Activated CD8-positive, alpha-beta memory T cell treated with anti-CD3 and anti-CD28 coated beads, Interleukin-2, amount 10 ng/mL, durations not matched to agents 7 days and 5 days (primary cell): ENCODE measurements around the gene PLA2G4B. TPM values are rescaled to one million over a fixed set of nuclear protein-coding genes. Genes with fewer than 3 reads are reported as not detected.

ENCODE experiments used
- ATAC-seq: fragments of 150-1000 bp; cut with Tn5 transposase; one replicate; pipeline ENCODE4 v1.10.0; 2021; ENCODE audit warnings: moderate library complexity
- CTCF ChIA-PET: fragments of 350-600 bp; sonication (Branson Sonifier 250); formaldehyde crosslinking; loops from one replicate; lab custom pipeline; 2021; ENCODE audit warnings: antibody characterized with exemption; lab: Charles Lee
- DNase-seq: peaks from one replicate; pipeline ENCODE4 v3.0.0-alpha.2; 2020
- H3K27ac Mint-ChIP-seq: one replicate; pipeline ENCODE4 v1.8.0; 2021; ENCODE audit warnings: mild to moderate bottlenecking, mixed read lengths
- H3K27me3 Mint-ChIP-seq: one replicate; pipeline ENCODE4 v1.8.0; 2021; ENCODE audit warnings: mixed read lengths
- H3K36me3 Mint-ChIP-seq: one replicate; pipeline ENCODE4 v1.8.0; 2021; ENCODE audit warnings: mild to moderate bottlenecking, mixed read lengths
- H3K4me1 Mint-ChIP-seq: one replicate; pipeline ENCODE4 v1.8.0; 2021; ENCODE audit warnings: mixed read lengths
- H3K4me3 Mint-ChIP-seq: one replicate; pipeline ENCODE4 v1.8.0; 2021; ENCODE audit warnings: mild to moderate bottlenecking, moderate library complexity, mixed read lengths
- H3K9me3 Mint-ChIP-seq: one replicate; pipeline ENCODE4 v1.8.0; 2022; ENCODE audit warnings: low read depth, mixed read lengths
- total RNA-seq, 2 experiments: library from RNA; stranded (reverse); gene quantifications; one replicate each; pipeline ENCODE4 v1.2.3, GENCODE V29; 2021

The PLA2G4B gene, protein sequence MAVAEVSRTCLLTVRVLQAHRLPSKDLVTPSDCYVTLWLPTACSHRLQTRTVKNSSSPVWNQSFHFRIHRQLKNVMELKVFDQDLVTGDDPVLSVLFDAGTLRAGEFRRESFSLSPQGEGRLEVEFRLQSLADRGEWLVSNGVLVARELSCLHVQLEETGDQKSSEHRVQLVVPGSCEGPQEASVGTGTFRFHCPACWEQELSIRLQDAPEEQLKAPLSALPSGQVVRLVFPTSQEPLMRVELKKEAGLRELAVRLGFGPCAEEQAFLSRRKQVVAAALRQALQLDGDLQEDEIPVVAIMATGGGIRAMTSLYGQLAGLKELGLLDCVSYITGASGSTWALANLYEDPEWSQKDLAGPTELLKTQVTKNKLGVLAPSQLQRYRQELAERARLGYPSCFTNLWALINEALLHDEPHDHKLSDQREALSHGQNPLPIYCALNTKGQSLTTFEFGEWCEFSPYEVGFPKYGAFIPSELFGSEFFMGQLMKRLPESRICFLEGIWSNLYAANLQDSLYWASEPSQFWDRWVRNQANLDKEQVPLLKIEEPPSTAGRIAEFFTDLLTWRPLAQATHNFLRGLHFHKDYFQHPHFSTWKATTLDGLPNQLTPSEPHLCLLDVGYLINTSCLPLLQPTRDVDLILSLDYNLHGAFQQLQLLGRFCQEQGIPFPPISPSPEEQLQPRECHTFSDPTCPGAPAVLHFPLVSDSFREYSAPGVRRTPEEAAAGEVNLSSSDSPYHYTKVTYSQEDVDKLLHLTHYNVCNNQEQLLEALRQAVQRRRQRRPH
- 1 to 10 TPM; 2.8 to 7.7 TPM for total RNA-seq

DNA sequence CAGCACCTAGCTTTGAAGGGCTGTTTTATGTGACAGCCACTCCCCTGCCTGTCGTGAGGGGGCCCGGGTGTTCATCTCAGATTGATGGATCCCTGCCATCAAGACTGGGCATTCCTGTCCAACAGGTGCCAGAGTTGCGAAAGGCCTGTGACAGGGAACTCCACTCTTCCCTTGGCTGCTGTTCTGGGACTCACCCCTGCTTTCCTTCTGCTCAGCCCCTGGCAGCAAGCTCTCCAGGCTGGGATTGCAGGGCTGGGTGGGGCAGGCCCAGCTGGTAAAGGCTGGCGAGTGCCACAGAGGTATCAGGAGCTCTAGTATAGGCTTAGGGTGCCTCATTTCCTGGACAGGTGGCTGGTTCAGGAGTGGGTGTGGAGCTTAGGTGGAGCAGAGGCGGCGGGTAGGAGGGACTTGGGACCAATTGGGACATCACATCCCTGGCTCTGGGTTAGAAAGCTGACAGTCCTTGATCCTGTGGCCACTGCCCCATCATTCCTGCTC is at the start of gene PLA2G4B:
Gene PLA2G4B, plus strand, starts transcription at position 448 of the 498 bp plus-strand sequence. CDS start 67 bp downstream, outside the sequence.
- H3K4me3 Mint-ChIP-seq: no peak within 1 kb of the TSS
- H3K27ac Mint-ChIP-seq: no peak within 1 kb of the TSS
- DNase-seq (no peak), ATAC-seq (no peak)
- peaks cover 2% of the 10 kb centered on the region for H3K4me1 Mint-ChIP-seq
- CTCF ChIA-PET: interaction anchor here (0.6 to 1.3 kb wide), 4 partner anchors 23 to 210 kb away, joined by 3 read pairs; no protein-coding TSS in a partner anchor
- no peaks in the 10 kb centered on the region for H3K9me3 Mint-ChIP-seq
- H3K36me3 Mint-ChIP-seq: no peaks in the 10 kb centered on the region
- no peaks in the 10 kb centered on the region for H3K27me3 Mint-ChIP-seq

DNA sequence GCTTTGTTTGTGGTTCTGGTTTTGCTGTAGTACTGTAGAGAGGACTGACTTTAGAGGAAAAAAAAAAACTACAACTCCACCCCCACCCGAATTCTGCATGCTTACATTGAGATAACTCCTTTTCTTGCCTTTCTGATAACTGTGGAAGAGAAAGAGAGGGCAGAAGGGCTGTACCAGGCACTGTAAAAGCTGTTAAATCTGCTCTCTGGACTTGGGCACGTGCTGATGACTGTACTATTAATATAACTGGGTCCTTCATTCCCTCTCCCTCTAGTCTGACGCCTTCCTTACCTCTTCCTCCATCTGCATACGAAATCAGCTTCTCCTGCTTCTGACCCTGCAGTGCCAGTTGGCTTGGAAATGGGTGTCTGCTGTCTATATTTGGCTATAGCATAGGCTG is 49.4 kb upstream of the PLA2G4B start:
- no peaks in the 10 kb centered on the region for H3K27me3 Mint-ChIP-seq
- H3K4me3 Mint-ChIP-seq: no peak overlapping the region
- CTCF ChIA-PET: interaction anchor here (1.8 to 9.4 kb wide), 2 partner anchors 12 to 13 kb away, joined by 5 to 98 read pairs; partner anchors contain the start of gene MAPKBP1
- H3K9me3 Mint-ChIP-seq: no peaks in the 10 kb centered on the region
- H3K36me3 Mint-ChIP-seq: peaks cover 2% of the 10 kb centered on the region
- DNase-seq: no peak
- no peak overlapping the region for H3K27ac Mint-ChIP-seq
- no peak for ATAC-seq
- peaks cover 30% of the 10 kb centered on the region for H3K4me1 Mint-ChIP-seq

DNA sequence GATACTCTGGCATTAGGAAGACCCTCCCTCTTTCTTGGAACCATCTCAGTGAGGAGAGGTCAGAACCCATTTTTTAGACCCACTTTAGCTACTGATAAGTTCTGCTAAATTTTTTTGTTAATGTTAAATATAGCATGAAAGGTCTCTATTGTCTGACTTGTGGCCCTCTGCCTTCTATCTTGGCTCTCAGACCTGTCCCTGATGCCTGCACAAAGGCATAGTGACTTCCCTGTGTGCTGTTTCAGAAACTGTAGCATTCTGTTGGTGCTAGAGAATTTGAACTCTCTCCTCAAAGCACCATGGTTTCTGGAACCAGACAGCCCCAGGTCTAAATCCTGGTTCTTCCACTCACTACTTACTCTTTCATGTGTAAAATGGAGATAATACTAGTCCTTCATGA is 49.0 kb upstream of the PLA2G4B start:
- Mint-ChIP-seq H3K4me1 (peaks cover 30% of the 10 kb centered on the region), H3K27me3 (no peaks in the 10 kb centered on the region), H3K27ac (no peak overlapping the region), H3K36me3 (peaks cover 2% of the 10 kb centered on the region), H3K4me3 (no peak overlapping the region), H3K9me3 (no peaks in the 10 kb centered on the region)
- CTCF ChIA-PET: interaction anchor here (0.6 to 9.4 kb wide), 4 partner anchors 12 to 65 kb away, joined by 3 to 98 read pairs (median 4); partner anchors contain the start of gene MAPKBP1
- no peak for ATAC-seq
- no peak for DNase-seq

DNA sequence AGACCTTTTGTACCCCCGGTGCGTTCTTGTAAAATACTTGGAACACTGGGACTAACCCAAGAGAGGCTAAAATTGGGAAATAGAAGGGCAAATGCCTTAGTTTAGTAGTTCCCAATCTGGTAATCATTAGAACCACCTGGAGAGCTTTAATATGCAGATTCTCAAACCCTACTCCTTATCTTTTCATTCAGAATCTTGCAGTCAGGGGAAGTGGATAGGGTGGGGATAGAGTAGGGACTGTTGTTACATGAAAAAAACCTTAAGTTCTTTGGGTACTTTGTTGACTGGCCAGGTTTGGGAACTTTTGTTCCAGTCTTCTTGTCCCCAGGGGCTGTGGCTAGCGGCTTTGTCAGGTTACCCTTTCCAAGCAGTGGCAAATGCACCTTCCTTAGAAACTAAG is 48.5 kb upstream of the PLA2G4B start:
- peaks cover 31% of the 10 kb centered on the region for H3K4me1 Mint-ChIP-seq
- H3K9me3 Mint-ChIP-seq: no peaks in the 10 kb centered on the region
- H3K36me3 Mint-ChIP-seq: peaks cover 2% of the 10 kb centered on the region
- no peak for DNase-seq
- H3K27me3 Mint-ChIP-seq: no peaks in the 10 kb centered on the region
- H3K4me3 Mint-ChIP-seq: no peak overlapping the region
- no peak for ATAC-seq
- CTCF ChIA-PET: interaction anchor here (0.6 to 9.4 kb wide), 4 partner anchors 11 to 65 kb away, joined by 3 to 98 read pairs (median 4); partner anchors contain the start of gene MAPKBP1
- no peak overlapping the region for H3K27ac Mint-ChIP-seq

DNA sequence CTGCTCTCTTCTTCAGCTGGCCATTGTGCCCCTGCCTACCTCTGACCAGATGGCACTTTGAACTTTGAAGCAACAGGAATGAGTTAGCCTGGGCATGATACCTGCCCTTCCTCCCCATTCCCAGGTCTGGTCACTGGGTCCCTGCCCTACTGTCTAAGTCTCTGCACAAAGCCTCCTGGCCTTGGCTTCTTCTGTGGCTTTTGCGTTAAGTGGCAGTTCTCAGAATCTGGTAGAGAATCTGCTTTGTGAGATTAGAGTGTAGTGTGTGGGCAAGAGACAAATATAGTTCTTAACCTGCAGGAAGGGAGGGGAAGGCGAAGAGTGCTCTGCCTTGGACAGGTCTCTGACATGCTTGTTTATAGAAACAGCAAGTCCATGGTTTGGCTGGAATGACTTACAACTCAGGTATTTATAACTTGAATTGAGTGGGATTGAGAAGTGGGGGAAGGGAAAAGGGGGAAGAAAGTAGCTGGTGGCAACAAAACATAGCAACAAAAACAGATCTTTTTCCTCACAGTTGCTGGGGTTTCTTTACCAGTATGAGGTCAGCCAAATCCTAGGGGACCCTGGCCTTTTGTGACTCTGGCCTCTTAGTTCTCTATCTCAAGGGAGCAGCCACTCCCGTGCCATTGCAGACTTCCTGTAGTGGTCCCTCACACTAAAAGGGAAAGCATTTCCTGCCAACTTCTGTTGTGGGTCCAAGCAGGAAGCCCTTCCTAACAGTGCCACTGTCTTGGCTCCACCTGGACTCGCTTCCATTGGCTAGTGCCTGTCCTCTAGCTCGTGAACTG is 47.7 kb upstream of the PLA2G4B start:
- peak overlapping the region; percentile 18 for H3K4me3 Mint-ChIP-seq
- ATAC-seq: peak; percentile 79
- DNase-seq: no peak

DNA sequence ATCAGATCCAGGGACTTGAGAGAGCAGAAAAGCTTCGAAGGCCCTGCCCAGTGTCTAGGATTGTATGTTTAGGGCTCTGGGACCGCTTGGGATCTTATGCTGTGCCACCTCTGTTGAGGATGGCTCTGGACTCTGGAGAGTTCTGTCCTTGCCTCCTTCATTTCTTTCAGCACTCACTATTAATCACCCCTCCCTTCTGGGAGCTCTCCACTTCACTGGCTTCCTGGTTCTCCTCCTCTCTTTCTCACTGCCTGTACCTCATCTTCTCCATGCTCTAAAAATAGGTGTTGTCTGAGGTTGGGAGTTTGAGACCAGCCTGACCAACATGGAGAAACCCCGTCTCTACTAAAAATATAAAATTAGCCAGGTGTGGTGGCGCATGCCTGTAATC is 47.1 kb upstream of the PLA2G4B start:
- CTCF ChIA-PET: interaction anchor here (0.6 to 9.4 kb wide), 4 partner anchors 15 to 133 kb away, joined by 3 to 98 read pairs (median 26); partner anchors contain the start of gene MAPKBP1
- Mint-ChIP-seq H3K9me3 (no peaks in the 10 kb centered on the region), H3K27ac (peak overlapping the region; percentile 71), H3K36me3 (peaks cover 2% of the 10 kb centered on the region), H3K4me1 (peaks cover 38% of the 10 kb centered on the region), H3K27me3 (no peaks in the 10 kb centered on the region), H3K4me3 (no peak overlapping the region)
- ATAC-seq: peak; percentile 22
- no peak for DNase-seq

More for the DNA sequence above, 47.7 kb upstream of the PLA2G4B start:
- Mint-ChIP-seq H3K9me3 (no peaks in the 10 kb centered on the region), H3K4me1 (peaks cover 34% of the 10 kb centered on the region), H3K36me3 (peaks cover 2% of the 10 kb centered on the region), H3K27me3 (no peaks in the 10 kb centered on the region), H3K27ac (peak overlapping the region; percentile 71)
- CTCF ChIA-PET: interaction anchor here (0.6 to 9.4 kb wide), 5 partner anchors 11 to 134 kb away, joined by 3 to 98 read pairs (median 5); partner anchors contain the start of gene MAPKBP1

DNA sequence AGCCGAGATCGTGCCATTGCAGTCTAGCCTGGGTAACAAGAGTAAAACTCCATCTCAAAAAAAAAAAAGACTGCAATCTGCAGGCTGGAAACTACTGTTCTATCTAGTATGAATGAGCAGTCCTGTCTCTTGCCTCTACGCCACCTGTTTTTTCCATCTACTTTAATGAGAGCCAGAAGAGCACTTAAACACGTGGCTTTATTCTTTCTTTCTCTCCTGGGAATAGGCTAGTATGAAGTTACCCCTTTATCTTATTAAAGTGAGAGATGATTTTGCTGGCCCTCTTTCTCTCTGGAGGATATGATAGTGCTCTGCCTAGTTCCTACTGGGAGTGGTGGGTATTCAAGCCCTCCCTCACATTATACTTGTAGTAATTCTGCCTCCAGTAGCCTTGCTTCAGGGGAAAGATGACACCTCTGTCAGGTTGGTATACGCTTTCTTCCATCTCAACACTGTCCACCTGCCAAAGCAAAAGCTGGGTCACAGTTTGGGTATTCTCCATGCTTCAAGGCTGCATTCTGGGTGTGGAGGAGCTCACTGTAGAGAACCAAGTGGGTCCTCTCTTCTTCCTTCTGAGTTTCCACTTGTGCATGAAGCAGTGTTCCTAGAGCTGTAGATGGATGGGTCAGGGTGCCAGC is 46.5 kb upstream of the PLA2G4B start:
- peaks cover 2% of the 10 kb centered on the region for H3K36me3 Mint-ChIP-seq
- DNase-seq (no peak), ATAC-seq (no peak)
- H3K27me3 Mint-ChIP-seq: no peaks in the 10 kb centered on the region
- peaks cover 38% of the 10 kb centered on the region for H3K4me1 Mint-ChIP-seq
- no peaks in the 10 kb centered on the region for H3K9me3 Mint-ChIP-seq
- H3K4me3 Mint-ChIP-seq: no peak overlapping the region
- no peak overlapping the region for H3K27ac Mint-ChIP-seq
- CTCF ChIA-PET: interaction anchor here (0.6 to 9.4 kb wide), 4 partner anchors 16 to 133 kb away, joined by 3 to 98 read pairs (median 26); partner anchors contain the start of gene MAPKBP1

DNA sequence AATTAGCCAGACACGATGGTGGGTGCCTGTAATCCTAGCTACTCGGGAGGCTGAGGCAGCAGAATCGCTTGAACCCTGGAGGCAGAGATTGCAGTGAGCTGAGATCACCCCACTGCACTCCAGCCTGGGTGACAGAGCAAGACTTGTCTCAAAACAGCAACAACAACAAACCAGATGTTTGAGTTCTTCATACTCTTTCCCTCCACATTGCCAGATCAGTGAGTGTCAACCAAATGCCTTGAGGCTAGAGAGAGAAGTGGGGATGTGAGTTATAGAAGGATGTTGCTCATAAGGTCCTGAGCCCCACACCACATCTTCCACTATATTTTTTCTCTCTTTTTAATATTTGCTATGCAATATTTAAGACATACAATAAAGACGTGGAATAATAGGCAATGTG is 44.6 kb upstream of the PLA2G4B start:
- no peaks in the 10 kb centered on the region for H3K27me3 Mint-ChIP-seq
- no peak overlapping the region for H3K4me3 Mint-ChIP-seq
- peaks cover 2% of the 10 kb centered on the region for H3K36me3 Mint-ChIP-seq
- no peak for ATAC-seq
- H3K27ac Mint-ChIP-seq: no peak overlapping the region
- no peaks in the 10 kb centered on the region for H3K9me3 Mint-ChIP-seq
- H3K4me1 Mint-ChIP-seq: peaks cover 33% of the 10 kb centered on the region
- CTCF ChIA-PET: interaction anchor here (1.4 to 9.4 kb wide), 3 partner anchors 10 to 18 kb away, joined by 4 to 98 read pairs (median 47); partner anchors contain the start of gene MAPKBP1
- no peak for DNase-seq

DNA sequence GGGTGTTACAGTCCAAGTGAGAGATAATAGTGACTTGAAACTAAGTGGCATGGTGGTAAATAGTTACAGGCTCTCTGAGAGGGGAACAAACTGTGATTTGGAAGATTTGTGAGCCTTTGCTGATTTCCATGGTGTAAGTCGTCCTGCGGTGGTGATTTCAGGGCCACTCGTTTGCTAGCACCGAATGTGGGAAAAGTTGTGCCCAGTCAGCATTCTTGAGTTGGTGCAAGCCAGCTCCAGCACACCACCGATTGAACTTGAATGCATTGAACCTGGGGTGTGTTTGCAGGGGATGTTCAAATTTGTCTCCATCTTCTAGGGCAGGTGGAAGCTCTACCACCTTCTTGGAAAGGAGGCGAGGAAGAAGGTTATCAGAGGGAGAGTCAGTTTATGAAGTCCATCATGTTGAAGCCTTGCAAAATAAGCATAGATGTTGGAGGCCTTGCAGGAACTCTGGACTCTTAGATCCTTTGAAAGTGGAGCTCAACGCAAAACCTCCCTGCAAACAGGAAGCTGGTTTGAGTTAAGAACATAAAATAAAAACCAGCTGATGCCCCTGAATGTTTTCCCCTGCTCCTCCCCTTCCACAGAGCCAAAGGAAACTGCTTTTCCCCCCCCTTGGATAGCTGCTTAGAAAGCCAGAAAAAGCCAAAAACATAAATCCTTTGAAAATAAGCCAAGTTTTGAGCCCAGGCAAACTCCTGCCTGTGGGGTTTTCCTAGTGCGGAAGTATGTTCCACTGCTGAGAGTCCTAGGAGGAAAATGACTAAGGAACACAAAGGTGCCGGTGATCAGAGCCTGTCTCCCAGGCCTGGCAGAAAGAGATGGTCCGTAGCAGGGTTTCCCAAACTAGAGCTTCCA is 42.4 kb upstream of the PLA2G4B start:
- H3K9me3 Mint-ChIP-seq: no peaks in the 10 kb centered on the region
- ATAC-seq (no peak), DNase-seq (no peak)
- CTCF ChIA-PET: interaction anchor here (0.6 to 7.7 kb wide), 4 partner anchors 13 to 646 kb away, joined by 3 to 47 read pairs (median 7); partner anchors contain the start of gene MAPKBP1
- peaks cover 10% of the 10 kb centered on the region for H3K36me3 Mint-ChIP-seq
- H3K4me3 Mint-ChIP-seq: no peak overlapping the region
- no peak overlapping the region for H3K27ac Mint-ChIP-seq
- peaks cover 16% of the 10 kb centered on the region for H3K4me1 Mint-ChIP-seq
- H3K27me3 Mint-ChIP-seq: no peaks in the 10 kb centered on the region

DNA sequence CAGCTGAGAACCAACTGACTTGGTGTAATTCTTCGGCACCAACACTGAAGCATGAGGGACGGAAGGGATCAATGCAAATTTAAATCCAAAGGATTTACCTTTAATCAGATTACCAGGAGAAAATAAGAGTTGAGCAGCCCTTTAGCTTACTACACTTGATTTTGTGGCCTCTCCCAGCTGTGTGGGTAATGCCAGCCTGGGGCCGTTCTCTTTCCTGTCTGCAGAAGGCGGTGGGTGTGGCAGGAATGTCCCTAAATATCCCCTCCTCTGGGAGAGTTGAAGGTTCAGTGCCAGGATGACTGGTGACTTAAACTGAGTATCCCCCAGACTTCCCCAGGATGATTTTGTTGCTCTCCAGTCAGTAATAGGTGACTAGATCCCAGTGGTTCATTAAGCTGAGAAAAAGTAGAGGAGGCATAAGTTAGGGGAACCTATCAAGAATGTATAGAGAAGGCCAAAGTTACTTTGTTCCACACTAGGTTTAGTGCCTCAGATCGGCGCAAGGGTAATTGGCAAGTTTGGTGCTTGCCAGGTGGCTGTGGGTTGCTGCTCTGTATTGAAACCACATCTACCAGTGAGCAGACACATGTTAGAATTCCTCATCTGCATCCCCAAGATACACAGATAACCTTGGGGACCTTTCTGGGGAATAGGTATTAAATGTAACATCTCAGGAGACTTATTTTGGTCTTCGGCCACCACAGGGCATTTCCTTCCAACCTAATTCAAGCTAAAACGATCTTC is 41.3 kb upstream of the PLA2G4B start:
- H3K27ac Mint-ChIP-seq: no peak overlapping the region

More for the DNA sequence above, 41.3 kb upstream of the PLA2G4B start:
- H3K4me3 Mint-ChIP-seq: no peak overlapping the region
- peaks cover 11% of the 10 kb centered on the region for H3K36me3 Mint-ChIP-seq
- CTCF ChIA-PET: interaction anchor here (1.8 to 7.7 kb wide), 2 partner anchors 15 to 24 kb away, joined by 5 to 47 read pairs; partner anchors contain the start of gene MAPKBP1
- DNase-seq (no peak), ATAC-seq (no peak)
- H3K27me3 Mint-ChIP-seq: no peaks in the 10 kb centered on the region
- H3K9me3 Mint-ChIP-seq: no peaks in the 10 kb centered on the region
- H3K4me1 Mint-ChIP-seq: peaks cover 8% of the 10 kb centered on the region
